GM20431 (cell line): ENCODE data around the gene CGREF1.

ENCODE experiments used
- in situ Hi-C: fragments of 300-500 bp; cut with MseI, MboI; formaldehyde crosslinking; loops from one replicate; pipeline ENCODE4 v1.15.0; 2020; ENCODE audit warnings: low sequenced_read_pairs; ENCODE audit not compliant: unreplicated experiment

CGREF1 gene

DNA sequence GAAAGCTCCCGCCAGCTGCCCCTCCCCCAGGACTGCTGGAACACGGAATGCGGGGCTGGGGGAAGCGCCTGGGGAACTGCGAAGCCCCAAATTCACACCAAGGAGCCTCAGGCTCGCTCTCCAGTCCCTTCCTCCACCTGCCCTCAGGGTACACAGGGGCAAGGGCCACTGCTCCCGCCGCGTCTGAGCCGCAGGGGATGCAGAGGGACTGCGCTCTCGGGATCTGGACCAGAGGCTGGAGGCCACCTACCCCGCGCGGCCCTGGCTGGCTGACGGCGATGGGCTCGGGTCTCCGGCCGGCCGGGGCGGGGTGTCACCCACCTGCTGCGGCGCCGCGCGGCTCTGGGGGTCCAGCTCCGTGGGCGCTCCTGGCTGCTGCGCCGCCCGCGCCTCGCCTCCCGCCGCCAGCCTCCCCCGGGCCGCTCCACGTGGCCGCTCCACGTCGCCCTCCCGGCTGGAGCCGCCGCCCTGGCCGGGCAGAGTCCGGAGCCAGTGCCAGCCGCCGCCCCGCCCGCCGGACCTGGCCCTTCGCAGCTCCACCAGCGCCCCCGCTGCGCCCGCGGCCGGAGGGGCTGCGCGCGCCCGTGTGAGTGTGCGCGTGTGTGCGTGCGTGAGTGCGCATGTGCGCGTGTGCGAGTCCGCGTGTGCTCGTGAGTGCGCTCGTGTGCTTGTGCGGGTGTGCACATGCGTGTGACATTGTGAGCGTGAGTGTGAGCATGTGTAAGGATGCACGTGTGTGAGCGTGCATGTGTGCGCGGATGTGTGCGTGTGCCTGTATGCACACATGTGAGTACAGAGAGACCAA, at the start of gene CGREF1:
Gene CGREF1 (minus strand): TSS at position 604 of the 805 bp plus-strand sequence. CDS start 14,762 bp downstream, outside the sequence.
- in situ Hi-C loops: no loop called here

- in situ Hi-C loops: no loop called here
Measured at GRCh38 chr2:27164960-27165763, 46.2 kb upstream of the CGREF1 start.

- in situ Hi-C loops: no loop called here
Measured at GRCh38 chr2:27162151-27163121, 43.5 kb upstream of the CGREF1 start.

GRCh38 chr2:27160191-27160590, 41.3 kb upstream of the CGREF1 start:
- in situ Hi-C loops: no loop called here

- in situ Hi-C loops: no loop called here
Measured at GRCh38 chr2:27159271-27159670, 40.3 kb upstream of the CGREF1 start.

DNA sequence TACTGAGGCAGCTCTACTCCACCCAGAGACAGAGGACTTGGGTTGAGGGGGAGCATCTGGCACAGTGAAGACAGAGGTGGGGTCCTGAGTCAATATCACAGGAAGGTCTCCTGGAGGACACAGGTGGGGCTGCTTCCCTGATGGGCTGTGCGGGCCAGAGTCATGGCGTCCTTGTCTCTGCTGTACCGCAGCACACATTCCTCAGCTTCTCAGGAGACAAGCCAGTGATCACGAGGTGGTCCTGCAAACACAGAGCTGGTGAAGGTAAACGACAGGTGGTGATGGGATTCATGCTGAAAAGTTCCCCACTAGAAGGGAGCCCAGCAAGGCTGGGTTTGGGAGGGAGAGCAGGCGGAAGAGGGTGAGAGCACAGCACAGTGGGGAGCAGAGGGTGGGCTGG, 39.5 kb upstream of the CGREF1 start:
- in situ Hi-C loops: no loop called here

DNA sequence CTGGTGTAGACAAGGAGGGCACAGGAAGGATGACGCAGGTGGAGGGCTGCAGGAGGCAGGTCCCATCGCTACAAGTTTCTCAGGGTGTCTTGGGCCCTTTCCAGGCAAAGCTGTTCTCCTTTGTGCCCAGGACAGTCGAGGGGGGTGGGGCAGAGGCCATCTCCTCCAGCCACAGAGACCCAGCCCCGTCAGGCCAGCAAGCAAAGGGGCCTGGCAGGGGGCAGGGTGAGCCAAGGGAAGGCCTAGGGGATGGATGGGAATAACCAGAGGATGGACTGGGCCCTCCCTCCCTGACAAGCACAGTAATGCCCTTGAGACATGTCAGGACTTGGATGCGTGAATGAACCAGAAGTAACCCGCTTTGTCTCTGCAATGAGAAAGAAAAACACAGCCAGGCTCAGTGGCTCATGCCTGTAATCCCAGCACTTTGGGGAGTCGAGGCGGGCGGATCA, 36.2 kb upstream of the CGREF1 start:
- in situ Hi-C loops: no loop called here

DNA sequence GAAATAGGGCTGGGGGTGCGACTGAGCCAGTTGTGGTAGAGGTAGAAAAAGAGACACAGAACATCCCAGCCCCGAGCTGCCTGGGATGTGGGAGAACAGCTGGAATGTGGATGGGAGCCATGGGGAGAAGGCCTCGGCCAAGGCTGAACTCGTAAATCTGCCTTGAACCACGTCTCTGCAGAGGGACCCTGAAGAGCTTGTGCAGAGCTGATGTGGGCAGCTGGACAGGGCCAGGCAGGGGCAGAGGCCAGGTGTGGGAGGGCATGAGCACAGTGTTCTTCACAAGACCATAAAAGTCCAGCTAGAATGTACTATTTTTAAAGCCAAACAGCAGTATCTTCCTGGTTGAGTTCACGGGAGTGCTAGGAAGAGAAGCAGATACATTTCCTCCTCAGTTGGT, 35.6 kb upstream of the CGREF1 start:
- in situ Hi-C loops: no loop called here

- in situ Hi-C loops: no loop called here
Measured at GRCh38 chr2:27152796-27153464, 34.0 kb upstream of the CGREF1 start.

- in situ Hi-C loops: no loop called here
Measured at GRCh38 chr2:27152102-27152795, 33.3 kb upstream of the CGREF1 start.

- in situ Hi-C loops: no loop called here
Measured at GRCh38 chr2:27150639-27151230, 31.8 kb upstream of the CGREF1 start.

GRCh38 chr2:27149570-27150405, 30.9 kb upstream of the CGREF1 start:
- in situ Hi-C loops: no loop called here

GRCh38 chr2:27148801-27149439, 30.0 kb upstream of the CGREF1 start, which contains the start of gene TCF23:
Gene TCF23, plus strand, starts transcription at chr2:27149004. Its CDS starts 130 bp downstream, at chr2:27149134.
- in situ Hi-C loops: no loop called here

GRCh38 chr2:27147935-27148334, 29.0 kb upstream of the CGREF1 start:
- in situ Hi-C loops: no loop called here

- in situ Hi-C loops: no loop called here
Measured at GRCh38 chr2:27145682-27146081, 26.8 kb upstream of the CGREF1 start.

DNA sequence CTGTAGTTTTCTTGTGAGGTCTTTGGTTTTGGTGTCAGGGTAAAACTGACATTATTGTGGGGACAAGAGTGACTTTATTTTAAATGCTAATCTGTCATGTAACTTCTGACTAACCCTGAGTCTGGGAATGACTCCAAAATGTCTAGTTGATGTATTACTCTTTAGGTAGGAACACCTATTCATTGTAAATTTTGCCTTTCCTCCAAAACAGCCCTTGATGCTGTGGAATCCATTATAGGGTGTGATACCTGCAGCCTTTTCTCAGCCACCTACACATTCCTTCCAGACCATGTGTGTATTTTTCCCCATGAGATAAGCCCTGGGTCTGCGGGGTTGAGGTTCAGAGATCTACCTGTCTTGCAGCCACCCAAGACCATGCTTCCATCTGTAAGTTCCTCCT, 24.4 kb upstream of the CGREF1 start:
- in situ Hi-C loops: no loop called here

GRCh38 chr2:27139310-27139709, 20.4 kb upstream of the CGREF1 start, which contains the start of gene PRR30:
Gene PRR30, minus strand, starts transcription at chr2:27139410. Its CDS starts 1,081 bp downstream, at chr2:27138329.
- in situ Hi-C loops: no loop called here
